Stimulated activated CD8-positive, alpha-beta memory T cell treated with anti-CD3 and anti-CD28 coated beads, Interleukin-4, amount 100 ng/mL, for 4 hours (primary cell): Measurements from ENCODE around the gene NRXN3.

Experiments used
- DNase-seq, 2 donors: peaks; one replicate each; pipeline ENCODE4 v3.0.0-alpha.2; 2020; ENCODE audit warnings: low read depth in 2 of 2, low spot score in 1 of 2

Gene NRXN3

GRCh38 chr14:78319887-78320635 is 149.9 kb downstream of the NRXN3 start:
- DNase-seq: no peak

GRCh38 chr14:78324353-78324752 is 154.2 kb downstream of the NRXN3 start:
- no peak for DNase-seq

GRCh38 chr14:78325911-78326310 is 155.7 kb downstream of the NRXN3 start:
- no peak for DNase-seq

GRCh38 chr14:78327426-78328221 is 157.5 kb downstream of the NRXN3 start:
- no peak for DNase-seq

GRCh38 chr14:78329371-78329770 is 159.2 kb downstream of the NRXN3 start:
- DNase-seq: no peak

- DNase-seq: no peak
These were observed 165.4 kb downstream of the NRXN3 start for GRCh38 chr14:78335531-78335930.

- DNase-seq: no peak
These were observed 170.1 kb downstream of the NRXN3 start for GRCh38 chr14:78340250-78340649.

GRCh38 chr14:78341827-78342389 is 171.7 kb downstream of the NRXN3 start:
- no peak for DNase-seq

GRCh38 chr14:78342879-78343278 is 172.7 kb downstream of the NRXN3 start:
- no peak for DNase-seq

GRCh38 chr14:78344290-78344689 is 174.1 kb downstream of the NRXN3 start:
- DNase-seq: no peak

GRCh38 chr14:78345131-78345744 is 175.1 kb downstream of the NRXN3 start:
- DNase-seq: no peak

- no peak for DNase-seq
These were observed 176.6 kb downstream of the NRXN3 start for GRCh38 chr14:78346747-78347146.

GRCh38 chr14:78355109-78355508 is 184.9 kb downstream of the NRXN3 start:
- no peak for DNase-seq

GRCh38 chr14:78356391-78356790 is 186.2 kb downstream of the NRXN3 start:
- DNase-seq: no peak

- DNase-seq: no peak
These were observed 188.4 kb downstream of the NRXN3 start for GRCh38 chr14:78358591-78358990.

- no peak for DNase-seq
These were observed 189.4 kb downstream of the NRXN3 start for GRCh38 chr14:78359581-78359980.

GRCh38 chr14:78363008-78363407 is 192.8 kb downstream of the NRXN3 start:
- no peak for DNase-seq

- no peak for DNase-seq
These were observed 197.2 kb downstream of the NRXN3 start for GRCh38 chr14:78367355-78367754.

GRCh38 chr14:78383060-78383459 is 212.9 kb downstream of the NRXN3 start:
- DNase-seq: no peak

- DNase-seq: no peak
These were observed 228.0 kb downstream of the NRXN3 start for GRCh38 chr14:78398216-78398615.

GRCh38 chr14:78399316-78399889 is 229.2 kb downstream of the NRXN3 start:
- no peak for DNase-seq
